ENCODE measurements around the gene SMIM38. TPM values are rescaled to one million over a fixed set of nuclear protein-coding genes. Genes with fewer than 3 reads are reported as not detected.

Gene SMIM38
- polyA plus RNA-seq, 1 of the 3 experiments (the other 2 are of a cell fraction) = 0.13 TPM

DNA sequence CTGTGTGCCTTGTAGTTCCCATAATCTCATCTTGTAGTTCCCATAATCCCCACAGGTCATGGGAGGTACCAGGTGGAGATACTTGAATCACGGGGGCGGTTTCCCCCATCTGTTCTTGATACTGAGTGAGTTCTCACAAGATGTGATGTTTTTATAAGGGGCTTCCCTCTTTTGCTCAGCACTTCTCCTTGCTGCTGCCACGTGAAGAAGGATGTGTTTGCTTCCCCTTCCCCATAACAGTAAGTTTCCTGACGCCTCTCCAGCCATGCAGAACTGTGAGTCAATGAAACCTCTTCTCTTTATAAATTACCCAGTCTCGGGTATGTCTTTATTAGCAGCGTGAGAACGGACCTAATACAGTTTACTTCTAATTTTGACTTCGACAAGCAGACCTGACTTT is 14.0 kb upstream of the SMIM38 start:
- H3K4me2 ChIP-seq = no peak overlapping the region
- TF ChIP-seq RXRA (IDR thresholded peaks at IDR 0.05; ENCODE audit: borderline replicate concordance, low read depth) (no peak), RFX5 (IDR thresholded peaks at IDR 0.05; ENCODE audit: low read length) (no peak), RAD21 (IDR thresholded peaks at IDR 0.05; ENCODE audit: low read length) (no peak), GABPA (IDR thresholded peaks at IDR 0.05; ENCODE audit: low read depth) (no peak), POLR2AphosphoS5 (IDR thresholded peaks at IDR 0.05; ENCODE audit: low read depth, low read length) (no peak), MEF2A (IDR thresholded peaks at IDR 0.05; ENCODE audit: borderline replicate concordance, low read depth) (no peak), YY1 (IDR thresholded peaks at IDR 0.05; ENCODE audit: low read depth) (no peak), TCF12 (IDR thresholded peaks at IDR 0.05) (no peak), FOXM1 (IDR thresholded peaks at IDR 0.05; ENCODE audit: low read depth) (no peak), CHD2 (IDR thresholded peaks at IDR 0.05; ENCODE audit: low read length, partially characterized antibody) (no peak), FOXJ3 (CRISPR knock-in tag; IDR thresholded peaks at IDR 0.05) (no peak), TEAD4 (IDR thresholded peaks at IDR 0.05; ENCODE audit: borderline replicate concordance, insufficient read depth) (no peak)
- TF ChIP-seq, protein P1, sequence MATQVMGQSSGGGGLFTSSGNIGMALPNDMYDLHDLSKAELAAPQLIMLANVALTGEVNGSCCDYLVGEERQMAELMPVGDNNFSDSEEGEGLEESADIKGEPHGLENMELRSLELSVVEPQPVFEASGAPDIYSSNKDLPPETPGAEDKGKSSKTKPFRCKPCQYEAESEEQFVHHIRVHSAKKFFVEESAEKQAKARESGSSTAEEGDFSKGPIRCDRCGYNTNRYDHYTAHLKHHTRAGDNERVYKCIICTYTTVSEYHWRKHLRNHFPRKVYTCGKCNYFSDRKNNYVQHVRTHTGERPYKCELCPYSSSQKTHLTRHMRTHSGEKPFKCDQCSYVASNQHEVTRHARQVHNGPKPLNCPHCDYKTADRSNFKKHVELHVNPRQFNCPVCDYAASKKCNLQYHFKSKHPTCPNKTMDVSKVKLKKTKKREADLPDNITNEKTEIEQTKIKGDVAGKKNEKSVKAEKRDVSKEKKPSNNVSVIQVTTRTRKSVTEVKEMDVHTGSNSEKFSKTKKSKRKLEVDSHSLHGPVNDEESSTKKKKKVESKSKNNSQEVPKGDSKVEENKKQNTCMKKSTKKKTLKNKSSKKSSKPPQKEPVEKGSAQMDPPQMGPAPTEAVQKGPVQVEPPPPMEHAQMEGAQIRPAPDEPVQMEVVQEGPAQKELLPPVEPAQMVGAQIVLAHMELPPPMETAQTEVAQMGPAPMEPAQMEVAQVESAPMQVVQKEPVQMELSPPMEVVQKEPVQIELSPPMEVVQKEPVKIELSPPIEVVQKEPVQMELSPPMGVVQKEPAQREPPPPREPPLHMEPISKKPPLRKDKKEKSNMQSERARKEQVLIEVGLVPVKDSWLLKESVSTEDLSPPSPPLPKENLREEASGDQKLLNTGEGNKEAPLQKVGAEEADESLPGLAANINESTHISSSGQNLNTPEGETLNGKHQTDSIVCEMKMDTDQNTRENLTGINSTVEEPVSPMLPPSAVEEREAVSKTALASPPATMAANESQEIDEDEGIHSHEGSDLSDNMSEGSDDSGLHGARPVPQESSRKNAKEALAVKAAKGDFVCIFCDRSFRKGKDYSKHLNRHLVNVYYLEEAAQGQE (IDR thresholded peaks at IDR 0.05; ENCODE audit: low read depth, low read length) = no peak
- TF ChIP-seq, protein P2, sequence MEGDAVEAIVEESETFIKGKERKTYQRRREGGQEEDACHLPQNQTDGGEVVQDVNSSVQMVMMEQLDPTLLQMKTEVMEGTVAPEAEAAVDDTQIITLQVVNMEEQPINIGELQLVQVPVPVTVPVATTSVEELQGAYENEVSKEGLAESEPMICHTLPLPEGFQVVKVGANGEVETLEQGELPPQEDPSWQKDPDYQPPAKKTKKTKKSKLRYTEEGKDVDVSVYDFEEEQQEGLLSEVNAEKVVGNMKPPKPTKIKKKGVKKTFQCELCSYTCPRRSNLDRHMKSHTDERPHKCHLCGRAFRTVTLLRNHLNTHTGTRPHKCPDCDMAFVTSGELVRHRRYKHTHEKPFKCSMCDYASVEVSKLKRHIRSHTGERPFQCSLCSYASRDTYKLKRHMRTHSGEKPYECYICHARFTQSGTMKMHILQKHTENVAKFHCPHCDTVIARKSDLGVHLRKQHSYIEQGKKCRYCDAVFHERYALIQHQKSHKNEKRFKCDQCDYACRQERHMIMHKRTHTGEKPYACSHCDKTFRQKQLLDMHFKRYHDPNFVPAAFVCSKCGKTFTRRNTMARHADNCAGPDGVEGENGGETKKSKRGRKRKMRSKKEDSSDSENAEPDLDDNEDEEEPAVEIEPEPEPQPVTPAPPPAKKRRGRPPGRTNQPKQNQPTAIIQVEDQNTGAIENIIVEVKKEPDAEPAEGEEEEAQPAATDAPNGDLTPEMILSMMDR (IDR thresholded peaks at IDR 0.05) = no peak
- TF ChIP-seq, protein P3, sequence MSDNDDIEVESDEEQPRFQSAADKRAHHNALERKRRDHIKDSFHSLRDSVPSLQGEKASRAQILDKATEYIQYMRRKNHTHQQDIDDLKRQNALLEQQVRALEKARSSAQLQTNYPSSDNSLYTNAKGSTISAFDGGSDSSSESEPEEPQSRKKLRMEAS (IDR thresholded peaks at IDR 0.05; ENCODE audit: low read depth) = no peak
- TF ChIP-seq, protein P4, sequence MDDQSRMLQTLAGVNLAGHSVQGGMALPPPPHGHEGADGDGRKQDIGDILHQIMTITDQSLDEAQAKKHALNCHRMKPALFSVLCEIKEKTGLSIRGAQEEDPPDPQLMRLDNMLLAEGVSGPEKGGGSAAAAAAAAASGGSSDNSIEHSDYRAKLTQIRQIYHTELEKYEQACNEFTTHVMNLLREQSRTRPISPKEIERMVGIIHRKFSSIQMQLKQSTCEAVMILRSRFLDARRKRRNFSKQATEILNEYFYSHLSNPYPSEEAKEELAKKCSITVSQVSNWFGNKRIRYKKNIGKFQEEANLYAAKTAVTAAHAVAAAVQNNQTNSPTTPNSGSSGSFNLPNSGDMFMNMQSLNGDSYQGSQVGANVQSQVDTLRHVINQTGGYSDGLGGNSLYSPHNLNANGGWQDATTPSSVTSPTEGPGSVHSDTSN (IDR thresholded peaks at IDR 0.05) = no peak
- TF ChIP-seq, protein P5, sequence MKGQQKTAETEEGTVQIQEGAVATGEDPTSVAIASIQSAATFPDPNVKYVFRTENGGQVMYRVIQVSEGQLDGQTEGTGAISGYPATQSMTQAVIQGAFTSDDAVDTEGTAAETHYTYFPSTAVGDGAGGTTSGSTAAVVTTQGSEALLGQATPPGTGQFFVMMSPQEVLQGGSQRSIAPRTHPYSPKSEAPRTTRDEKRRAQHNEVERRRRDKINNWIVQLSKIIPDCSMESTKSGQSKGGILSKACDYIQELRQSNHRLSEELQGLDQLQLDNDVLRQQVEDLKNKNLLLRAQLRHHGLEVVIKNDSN (IDR thresholded peaks at IDR 0.05; ENCODE audit: borderline replicate concordance, low read depth) = no peak
- H2AFZ ChIP-seq (ENCODE audit: low read depth) = no peak overlapping the region
- POLR2A ChIA-PET = no interaction called here
- no peaks in the 10 kb centered on the region for H3K36me3 ChIP-seq (replicated peaks in 1 of 2; ENCODE audit: control insufficient read depth in 1 of 2, insufficient read depth in 2 of 2, low read length in 1 of 2)
- H3K27me3 ChIP-seq (ENCODE audit: insufficient read depth) = no peaks in the 10 kb centered on the region
- no peak for DNase-seq
- H3K9me2 ChIP-seq = no peaks in the 10 kb centered on the region
- no peak overlapping the region for H3K27ac ChIP-seq (ENCODE audit: low read depth in 2 of 2, low read length in 1 of 2)
- H3K4me3 ChIP-seq (ENCODE audit: low read depth in 2 of 2, low read length in 1 of 2) = no peak overlapping the region
- no peak overlapping the region for H3K9ac ChIP-seq
- no peaks in the 10 kb centered on the region for H3K79me2 ChIP-seq (ENCODE audit: insufficient read depth)
- H3K4me1 ChIP-seq (ENCODE audit: control insufficient read depth in 1 of 2, insufficient read depth in 2 of 2, low read depth in 1 of 2, low read length in 1 of 2) = no peaks in the 10 kb centered on the region
- WGBS (ENCODE audit: low lambda C conversion rate) = 73% methylated on average over 8 of the region's 8 CpGs
- peaks cover 2% of the 10 kb centered on the region; the same call in 1 of the 2 replicates for H3K9me3 ChIP-seq
- CTCF ChIA-PET = interaction anchor here (1.2 kb wide), 1 partner anchor 10 kb away, joined by 6 read pairs; no protein-coding TSS in a partner anchor
- H3F3A ChIP-seq (replicated peaks; ENCODE audit: insufficient read depth) = no peaks in the 10 kb centered on the region
- H4K20me1 ChIP-seq (ENCODE audit: insufficient read depth) = no peaks in the 10 kb centered on the region

Measured in SK-N-SH (cell line).